Measurements from ENCODE around the gene RGS17.

DNA sequence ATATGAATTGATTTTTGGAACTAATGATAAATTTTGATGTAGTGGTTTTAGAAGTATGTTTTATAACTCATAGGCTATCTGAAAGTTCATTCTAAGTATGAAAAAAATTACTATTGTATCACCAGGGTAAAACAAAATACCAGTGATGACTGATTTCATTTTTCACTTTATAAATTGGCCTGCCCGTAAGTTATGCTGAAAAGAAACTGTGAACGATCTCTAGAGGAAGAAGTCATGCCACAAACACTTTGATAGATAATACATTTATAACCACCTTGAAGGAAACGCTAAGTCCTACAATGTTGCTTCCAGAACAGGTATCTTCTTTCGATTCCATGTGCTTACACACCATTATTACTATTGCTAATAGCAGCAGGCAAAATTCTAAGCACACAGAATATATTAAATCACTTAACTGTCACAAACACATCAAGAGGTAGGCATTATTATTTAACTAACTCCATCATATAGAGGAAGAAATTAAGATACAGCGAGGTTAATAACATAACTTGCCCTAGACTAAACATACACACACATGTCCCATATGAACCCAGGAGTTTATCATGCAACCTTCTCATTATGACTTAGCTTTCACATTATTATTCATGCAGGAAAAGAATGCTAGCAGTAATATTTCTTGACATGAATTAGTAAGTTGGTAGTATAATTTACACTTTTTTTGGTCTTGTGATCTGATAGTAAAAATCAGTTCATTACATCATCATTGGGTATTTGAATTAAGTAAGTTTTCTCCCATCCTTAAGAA lies 44.7 kb downstream of the RGS17 start:
- TF ChIP-seq TCF12 (IDR thresholded peaks at IDR 0.05; ENCODE audit: low read depth) (no peak), TAF1 (IDR thresholded peaks at IDR 0.05; ENCODE audit: low read depth) (no peak), CREB1 (IDR thresholded peaks at IDR 0.05; ENCODE audit: low read depth) (no peak), EP300 (IDR thresholded peaks at IDR 0.05; ENCODE audit: borderline replicate concordance) (no peak), TEAD4 (IDR thresholded peaks at IDR 0.05) (no peak), YY1 (IDR thresholded peaks at IDR 0.05; ENCODE audit: low read depth) (no peak), ZBTB7A (IDR thresholded peaks at IDR 0.05; ENCODE audit: low read depth) (no peak), CEBPB (IDR thresholded peaks at IDR 0.05) (no peak)
- TF ChIP-seq, protein P1, sequence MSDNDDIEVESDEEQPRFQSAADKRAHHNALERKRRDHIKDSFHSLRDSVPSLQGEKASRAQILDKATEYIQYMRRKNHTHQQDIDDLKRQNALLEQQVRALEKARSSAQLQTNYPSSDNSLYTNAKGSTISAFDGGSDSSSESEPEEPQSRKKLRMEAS (IDR thresholded peaks at IDR 0.05), result no peak
- TF ChIP-seq, protein P2, sequence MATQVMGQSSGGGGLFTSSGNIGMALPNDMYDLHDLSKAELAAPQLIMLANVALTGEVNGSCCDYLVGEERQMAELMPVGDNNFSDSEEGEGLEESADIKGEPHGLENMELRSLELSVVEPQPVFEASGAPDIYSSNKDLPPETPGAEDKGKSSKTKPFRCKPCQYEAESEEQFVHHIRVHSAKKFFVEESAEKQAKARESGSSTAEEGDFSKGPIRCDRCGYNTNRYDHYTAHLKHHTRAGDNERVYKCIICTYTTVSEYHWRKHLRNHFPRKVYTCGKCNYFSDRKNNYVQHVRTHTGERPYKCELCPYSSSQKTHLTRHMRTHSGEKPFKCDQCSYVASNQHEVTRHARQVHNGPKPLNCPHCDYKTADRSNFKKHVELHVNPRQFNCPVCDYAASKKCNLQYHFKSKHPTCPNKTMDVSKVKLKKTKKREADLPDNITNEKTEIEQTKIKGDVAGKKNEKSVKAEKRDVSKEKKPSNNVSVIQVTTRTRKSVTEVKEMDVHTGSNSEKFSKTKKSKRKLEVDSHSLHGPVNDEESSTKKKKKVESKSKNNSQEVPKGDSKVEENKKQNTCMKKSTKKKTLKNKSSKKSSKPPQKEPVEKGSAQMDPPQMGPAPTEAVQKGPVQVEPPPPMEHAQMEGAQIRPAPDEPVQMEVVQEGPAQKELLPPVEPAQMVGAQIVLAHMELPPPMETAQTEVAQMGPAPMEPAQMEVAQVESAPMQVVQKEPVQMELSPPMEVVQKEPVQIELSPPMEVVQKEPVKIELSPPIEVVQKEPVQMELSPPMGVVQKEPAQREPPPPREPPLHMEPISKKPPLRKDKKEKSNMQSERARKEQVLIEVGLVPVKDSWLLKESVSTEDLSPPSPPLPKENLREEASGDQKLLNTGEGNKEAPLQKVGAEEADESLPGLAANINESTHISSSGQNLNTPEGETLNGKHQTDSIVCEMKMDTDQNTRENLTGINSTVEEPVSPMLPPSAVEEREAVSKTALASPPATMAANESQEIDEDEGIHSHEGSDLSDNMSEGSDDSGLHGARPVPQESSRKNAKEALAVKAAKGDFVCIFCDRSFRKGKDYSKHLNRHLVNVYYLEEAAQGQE (IDR thresholded peaks at IDR 0.05; ENCODE audit: low read depth), result no peak
